ENCODE results near the gene PFDN1. TPM values are rescaled to one million over a fixed set of nuclear protein-coding genes. Genes with fewer than 3 reads are reported as not detected.

The PFDN1 gene
- total and polyA plus RNA-seq, 9 of the 15 experiments (the other 6 are each of a cell fraction or from before 2014, with no cell fraction given) = 45.5 to 215 (median 78.0) TPM

GRCh38 chr5:140217299-140218026 is 85.4 kb downstream of the PFDN1 start (continued):
- TF ChIP-seq ARID3A (IDR thresholded peaks at IDR 0.05; ENCODE audit: borderline replicate concordance, low read depth, low read length) (peak; percentile 93), NEUROD1 (IDR thresholded peaks at IDR 0.05; ENCODE audit: borderline replicate concordance, low read depth, low read length, partially characterized antibody) (peak; percentile 84), TCF3 (CRISPR knock-in tag; IDR thresholded peaks at IDR 0.05) (peak; percentile 97), BHLHE40 (IDR thresholded peaks at IDR 0.05; ENCODE audit: low read length) (peak; percentile 72), ZNF57 (CRISPR knock-in tag; IDR thresholded peaks at IDR 0.05) (no peak), ATF7 (IDR thresholded peaks at IDR 0.05) (peak; percentile 59), FOXP1 (CRISPR knock-in tag; IDR thresholded peaks at IDR 0.05) (no peak), PTTG1 (tag; IDR thresholded peaks at IDR 0.05; ENCODE audit: low read depth) (peak; percentile 17; the same call in 1 of the 2 replicates), PML (IDR thresholded peaks at IDR 0.05; ENCODE audit: low read length) (peak; percentile 94), ZFX (CRISPR knock-in tag; IDR thresholded peaks at IDR 0.05) (peak; percentile 69), ZNF561 (CRISPR knock-in tag; conservative IDR thresholded peaks at IDR 0.05) (no peak), EP300 (IDR thresholded peaks at IDR 0.05; ENCODE audit: low read length) (peak; percentile 97), TEAD1 (CRISPR knock-in tag; IDR thresholded peaks at IDR 0.05) (peak in 1 of 2 experiments; percentile 47; a peak in 1 of 4 replicates), FUS (optimal IDR thresholded peaks at IDR 0.05; ENCODE audit: low read depth, low read length) (no peak), ZNF146 (CRISPR knock-in tag; IDR thresholded peaks at IDR 0.05; ENCODE audit: unreplicated experiment) (no peak), CC2D1A (IDR thresholded peaks at IDR 0.05) (peak; percentile 69; the same call in 1 of the 2 replicates)

All from K562 (cell line).